ENCODE results near the gene TMPRSS2.

TMPRSS2 gene

GRCh38 chr21:41438425-41439113, 69.4 kb downstream of the TMPRSS2 start:
- no peak overlapping the region for H3K14ac ChIP-seq (ENCODE audit: low read length)
- H3K9me3 ChIP-seq (replicated peaks in 1 of 2; ENCODE audit: control insufficient read depth in 2 of 2, insufficient read depth in 1 of 2, low read depth in 1 of 2, low read length in 2 of 2): no peaks in the 10 kb centered on the region
- no peak overlapping the region for H3K4me3 ChIP-seq (ENCODE audit: low read length in 2 of 2)
- no peak overlapping the region for H3K4me2 ChIP-seq (ENCODE audit: insufficient read depth, low read length, poor library complexity, severe bottlenecking)
- no peak overlapping the region for H3K27ac ChIP-seq (replicated peaks; ENCODE audit: low read length)
- no peak overlapping the region for H3K18ac ChIP-seq (ENCODE audit: low read length)
- H2AFZ ChIP-seq (ENCODE audit: low read length): no peak overlapping the region
- no peak overlapping the region for H2AK5ac ChIP-seq (ENCODE audit: low read depth, low read length)
- H3K23ac ChIP-seq (ENCODE audit: low read depth, low read length, poor library complexity): no peak overlapping the region
- no peaks in the 10 kb centered on the region for H3K79me1 ChIP-seq (ENCODE audit: low read depth, low read length)
- H2BK120ac ChIP-seq (ENCODE audit: low read depth, low read length): no peak overlapping the region
- no peak overlapping the region for H3K9ac ChIP-seq (ENCODE audit: low read depth, low read length, poor library complexity)
- no CpG with 5 or more reads among the region's 13 CpGs for whole genome bisulfite sequencing, 2 donors (ENCODE audit: extremely low coverage in 2 of 2, insufficient read length in 2 of 2, insufficient replicate concordance in 1 of 2)
- H3K4me1 ChIP-seq (ENCODE audit: control insufficient read depth in 2 of 2, insufficient read depth in 1 of 2, low read depth in 1 of 2, low read length in 2 of 2): no peaks in the 10 kb centered on the region
- H3K27me3 ChIP-seq (ENCODE audit: control insufficient read depth in 3 of 3, insufficient read depth in 3 of 3, low read depth in 1 of 3, low read length in 3 of 3): no peaks in the 10 kb centered on the region
- no peak overlapping the region for H4K91ac ChIP-seq (ENCODE audit: low read depth, low read length, poor library complexity)
- H2BK5ac ChIP-seq (ENCODE audit: low read length): no peak overlapping the region
- no peaks in the 10 kb centered on the region for H3K36me3 ChIP-seq (replicated peaks in 1 of 2; ENCODE audit: control insufficient read depth in 2 of 2, insufficient read depth in 2 of 2, low read length in 2 of 2)
- no peak for DNase-seq (ENCODE audit: low spot score)
- H3K4ac ChIP-seq (ENCODE audit: low read length): no peak overlapping the region
- H4K8ac ChIP-seq (ENCODE audit: low read depth, low read length): no peak overlapping the region
- H2BK12ac ChIP-seq (ENCODE audit: low read length): no peak overlapping the region
- no peak overlapping the region for H2BK15ac ChIP-seq (ENCODE audit: low read length)

- H4K8ac ChIP-seq (ENCODE audit: low read depth, low read length): no peak overlapping the region
- no peak overlapping the region for H2BK15ac ChIP-seq (ENCODE audit: low read length)
- H4K91ac ChIP-seq (ENCODE audit: low read depth, low read length, poor library complexity): no peak overlapping the region
- no peak overlapping the region for H2BK120ac ChIP-seq (ENCODE audit: low read depth, low read length)
- H3K18ac ChIP-seq (ENCODE audit: low read length): no peak overlapping the region
- no peaks in the 10 kb centered on the region for H3K79me1 ChIP-seq (ENCODE audit: low read depth, low read length)
- no peaks in the 10 kb centered on the region for H3K36me3 ChIP-seq (replicated peaks in 1 of 2; ENCODE audit: control insufficient read depth in 2 of 2, insufficient read depth in 2 of 2, low read length in 2 of 2)
- no CpG with 5 or more reads among the region's 2 CpGs for WGBS, 2 donors (ENCODE audit: extremely low coverage in 2 of 2, insufficient read length in 2 of 2, insufficient replicate concordance in 1 of 2)
- no peak overlapping the region for H2AK5ac ChIP-seq (ENCODE audit: low read depth, low read length)
- no peaks in the 10 kb centered on the region for H3K4me1 ChIP-seq (ENCODE audit: control insufficient read depth in 2 of 2, insufficient read depth in 1 of 2, low read depth in 1 of 2, low read length in 2 of 2)
- H3K27ac ChIP-seq (replicated peaks; ENCODE audit: low read length): no peak overlapping the region
- no peaks in the 10 kb centered on the region for H3K27me3 ChIP-seq (ENCODE audit: control insufficient read depth in 3 of 3, insufficient read depth in 3 of 3, low read depth in 1 of 3, low read length in 3 of 3)
- H3K9ac ChIP-seq (ENCODE audit: low read depth, low read length, poor library complexity): no peak overlapping the region
- no peak overlapping the region for H3K4me3 ChIP-seq (ENCODE audit: low read length in 2 of 2)
- no peaks in the 10 kb centered on the region for H3K9me3 ChIP-seq (replicated peaks in 1 of 2; ENCODE audit: control insufficient read depth in 2 of 2, insufficient read depth in 1 of 2, low read depth in 1 of 2, low read length in 2 of 2)
- DNase-seq (ENCODE audit: low spot score): no peak
- H2AFZ ChIP-seq (ENCODE audit: low read length): no peak overlapping the region
- no peak overlapping the region for H2BK12ac ChIP-seq (ENCODE audit: low read length)
- H2BK5ac ChIP-seq (ENCODE audit: low read length): no peak overlapping the region
- no peak overlapping the region for H3K4ac ChIP-seq (ENCODE audit: low read length)
- no peak overlapping the region for H3K14ac ChIP-seq (ENCODE audit: low read length)
- H3K4me2 ChIP-seq (ENCODE audit: insufficient read depth, low read length, poor library complexity, severe bottlenecking): no peak overlapping the region
- H3K23ac ChIP-seq (ENCODE audit: low read depth, low read length, poor library complexity): no peak overlapping the region
Observed at GRCh38 chr21:41437729-41438128, 70.2 kb downstream of the TMPRSS2 start.

GRCh38 chr21:41435706-41436105, 72.3 kb downstream of the TMPRSS2 start:
- no peaks in the 10 kb centered on the region for H3K27me3 ChIP-seq (ENCODE audit: control insufficient read depth in 3 of 3, insufficient read depth in 3 of 3, low read depth in 1 of 3, low read length in 3 of 3)

DNA sequence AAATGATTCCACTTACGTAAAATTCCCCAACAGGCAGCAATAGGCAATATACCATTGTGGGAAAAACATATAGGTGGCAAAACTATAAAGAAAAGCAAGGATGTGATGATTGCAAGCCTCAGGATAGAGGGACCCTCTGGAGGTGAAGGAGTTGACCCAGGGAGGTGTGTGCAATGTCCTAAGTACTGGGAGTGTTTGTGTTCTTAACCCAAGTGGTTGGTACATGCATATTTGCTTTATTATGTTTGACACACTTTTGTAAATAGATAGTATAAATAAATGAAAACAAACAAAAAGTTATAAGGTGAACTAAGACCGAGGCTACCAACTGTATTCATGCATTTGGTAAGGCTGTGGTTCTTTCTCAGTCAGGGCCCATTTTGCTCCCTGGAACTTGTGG, 74.4 kb downstream of the TMPRSS2 start:
- H3K4me2 ChIP-seq (ENCODE audit: insufficient read depth, low read length, poor library complexity, severe bottlenecking): no peak overlapping the region
- no peak overlapping the region for H2AK5ac ChIP-seq (ENCODE audit: low read depth, low read length)
- H3K4me3 ChIP-seq (ENCODE audit: low read length in 2 of 2): no peak overlapping the region
- no peak overlapping the region for H4K8ac ChIP-seq (ENCODE audit: low read depth, low read length)
- no peaks in the 10 kb centered on the region for H3K79me1 ChIP-seq (ENCODE audit: low read depth, low read length)
- no peak overlapping the region for H3K4ac ChIP-seq (ENCODE audit: low read length)
- no peak overlapping the region for H3K23ac ChIP-seq (ENCODE audit: low read depth, low read length, poor library complexity)
- H3K14ac ChIP-seq (ENCODE audit: low read length): no peak overlapping the region
- H4K91ac ChIP-seq (ENCODE audit: low read depth, low read length, poor library complexity): no peak overlapping the region
- no peak overlapping the region for H2BK12ac ChIP-seq (ENCODE audit: low read length)
- H2BK5ac ChIP-seq (ENCODE audit: low read length): no peak overlapping the region
- no peaks in the 10 kb centered on the region for H3K4me1 ChIP-seq (ENCODE audit: control insufficient read depth in 2 of 2, insufficient read depth in 1 of 2, low read depth in 1 of 2, low read length in 2 of 2)
- no peak overlapping the region for H2BK120ac ChIP-seq (ENCODE audit: low read depth, low read length)
- no peaks in the 10 kb centered on the region for H3K9me3 ChIP-seq (replicated peaks in 1 of 2; ENCODE audit: control insufficient read depth in 2 of 2, insufficient read depth in 1 of 2, low read depth in 1 of 2, low read length in 2 of 2)
- H2BK15ac ChIP-seq (ENCODE audit: low read length): no peak overlapping the region
- H3K27me3 ChIP-seq (ENCODE audit: control insufficient read depth in 3 of 3, insufficient read depth in 3 of 3, low read depth in 1 of 3, low read length in 3 of 3): no peaks in the 10 kb centered on the region
- H3K27ac ChIP-seq (replicated peaks; ENCODE audit: low read length): no peak overlapping the region
- no CpG with 5 or more reads among the region's 2 CpGs for WGBS, 2 donors (ENCODE audit: extremely low coverage in 2 of 2, insufficient read length in 2 of 2, insufficient replicate concordance in 1 of 2)
- no peaks in the 10 kb centered on the region for H3K36me3 ChIP-seq (replicated peaks in 1 of 2; ENCODE audit: control insufficient read depth in 2 of 2, insufficient read depth in 2 of 2, low read length in 2 of 2)
- DNase-seq (ENCODE audit: low spot score): no peak
- H3K9ac ChIP-seq (ENCODE audit: low read depth, low read length, poor library complexity): no peak overlapping the region
- H3K18ac ChIP-seq (ENCODE audit: low read length): no peak overlapping the region
- H2AFZ ChIP-seq (ENCODE audit: low read length): no peak overlapping the region

More at GRCh38 chr21:41435706-41436105, 72.3 kb downstream of the TMPRSS2 start:
- Histone ChIP-seq H3K23ac (ENCODE audit: low read depth, low read length, poor library complexity) (no peak overlapping the region), H3K9me3 (replicated peaks in 1 of 2; ENCODE audit: control insufficient read depth in 2 of 2, insufficient read depth in 1 of 2, low read depth in 1 of 2, low read length in 2 of 2) (no peaks in the 10 kb centered on the region), H3K4me1 (ENCODE audit: control insufficient read depth in 2 of 2, insufficient read depth in 1 of 2, low read depth in 1 of 2, low read length in 2 of 2) (no peaks in the 10 kb centered on the region), H2BK12ac (ENCODE audit: low read length) (no peak overlapping the region), H2AK5ac (ENCODE audit: low read depth, low read length) (no peak overlapping the region), H3K4me2 (ENCODE audit: insufficient read depth, low read length, poor library complexity, severe bottlenecking) (no peak overlapping the region), H3K36me3 (replicated peaks in 1 of 2; ENCODE audit: control insufficient read depth in 2 of 2, insufficient read depth in 2 of 2, low read length in 2 of 2) (no peaks in the 10 kb centered on the region), H4K8ac (ENCODE audit: low read depth, low read length) (no peak overlapping the region), H3K4ac (ENCODE audit: low read length) (no peak overlapping the region), H3K4me3 (ENCODE audit: low read length in 2 of 2) (no peak overlapping the region), H3K18ac (ENCODE audit: low read length) (no peak overlapping the region), H2BK15ac (ENCODE audit: low read length) (no peak overlapping the region), H4K91ac (ENCODE audit: low read depth, low read length, poor library complexity) (no peak overlapping the region), H3K9ac (ENCODE audit: low read depth, low read length, poor library complexity) (no peak overlapping the region), H3K79me1 (ENCODE audit: low read depth, low read length) (no peaks in the 10 kb centered on the region), H3K14ac (ENCODE audit: low read length) (no peak overlapping the region), H2BK5ac (ENCODE audit: low read length) (no peak overlapping the region), H3K27ac (replicated peaks; ENCODE audit: low read length) (no peak overlapping the region), H2AFZ (ENCODE audit: low read length) (no peak overlapping the region), H2BK120ac (ENCODE audit: low read depth, low read length) (no peak overlapping the region)
- no peak for DNase-seq (ENCODE audit: low spot score)
- WGBS, 2 donors (ENCODE audit: extremely low coverage in 2 of 2, insufficient read length in 2 of 2, insufficient replicate concordance in 1 of 2): no CpG with 5 or more reads among the region's 11 CpGs

Measured in neuronal stem cell (in vitro differentiated cells).